Kidney glomerular epithelial cell (primary cell): ENCODE data around the gene CAP2.
"Not testable (repeated sequence)": the region's sequence is repeated elsewhere in the genome, so short reads cannot be mapped to it uniquely, and the experiment has no call there.

Experiments used
- DNase-seq: peaks from one replicate; lab custom pipeline; 2025; lab: John Stamatoyannopoulos, UW

Gene CAP2

GRCh38 chr6:17581282-17581681 lies 187.9 kb downstream of the CAP2 start:
- DNase-seq: not testable (repeated sequence)

GRCh38 chr6:17583811-17584210 lies 190.4 kb downstream of the CAP2 start:
- DNase-seq: peak; percentile 19

DNA sequence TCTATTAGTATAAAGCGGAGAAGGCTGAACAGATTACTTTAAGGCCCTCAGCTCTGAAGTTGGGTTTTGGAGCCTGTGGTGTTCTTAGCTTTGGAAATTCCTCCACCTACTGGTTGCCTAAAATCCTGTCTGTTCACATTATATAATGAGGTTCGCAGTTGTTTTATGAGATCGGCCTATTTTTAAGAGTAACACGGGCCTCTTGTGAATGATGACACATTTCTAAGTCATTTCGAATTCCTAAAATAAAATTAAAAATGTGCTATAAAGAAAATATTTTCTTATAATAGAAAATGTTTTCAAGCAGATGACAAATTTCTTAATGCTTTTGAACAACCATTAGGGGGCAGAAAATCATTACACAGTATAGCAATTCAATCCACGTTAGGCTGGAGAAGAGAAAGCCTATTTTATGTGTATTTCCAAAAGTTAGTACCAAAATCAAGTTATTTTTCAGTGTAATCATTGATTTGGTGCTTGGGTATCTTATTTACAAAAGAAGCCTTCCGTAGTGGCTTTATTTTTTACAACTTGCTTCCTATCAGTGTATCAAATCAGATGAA lies 190.9 kb downstream of the CAP2 start:
- peak; percentile 86 for DNase-seq

GRCh38 chr6:17585766-17586490 lies 192.5 kb downstream of the CAP2 start:
- DNase-seq: no peak

DNA sequence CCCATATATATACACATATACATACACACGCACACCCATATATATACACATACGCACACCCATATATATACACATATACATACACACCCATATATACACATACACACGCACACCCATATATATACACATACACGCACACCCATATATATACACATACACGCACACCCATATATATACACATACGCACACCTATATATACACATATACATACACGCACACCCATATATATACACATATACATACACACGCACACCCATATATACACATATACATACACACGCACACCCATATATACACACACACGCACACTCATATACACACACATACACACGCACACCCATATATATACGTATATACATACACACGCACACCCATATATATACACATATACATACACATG lies 193.2 kb downstream of the CAP2 start:
- DNase-seq: not testable (repeated sequence)

DNA sequence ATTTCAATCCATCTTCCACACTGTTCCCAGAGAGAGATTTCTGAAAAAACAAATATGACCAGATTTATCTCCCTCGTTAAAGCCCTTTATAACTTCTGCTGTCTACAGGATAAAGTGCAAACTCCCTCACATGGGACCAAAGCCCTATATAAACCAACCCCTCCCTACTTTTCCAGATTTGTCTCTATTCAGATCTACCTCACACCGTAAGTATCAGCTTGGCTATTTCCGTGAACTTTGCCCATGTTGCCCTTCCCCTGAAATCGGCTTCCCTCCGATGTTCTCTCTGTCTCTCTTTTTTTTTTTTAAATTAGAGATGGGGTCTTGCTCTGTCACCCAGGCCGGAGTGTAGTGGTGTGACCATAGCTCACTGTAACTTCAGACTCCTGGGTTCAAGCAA lies 194.6 kb downstream of the CAP2 start:
- DNase-seq: no peak

DNA sequence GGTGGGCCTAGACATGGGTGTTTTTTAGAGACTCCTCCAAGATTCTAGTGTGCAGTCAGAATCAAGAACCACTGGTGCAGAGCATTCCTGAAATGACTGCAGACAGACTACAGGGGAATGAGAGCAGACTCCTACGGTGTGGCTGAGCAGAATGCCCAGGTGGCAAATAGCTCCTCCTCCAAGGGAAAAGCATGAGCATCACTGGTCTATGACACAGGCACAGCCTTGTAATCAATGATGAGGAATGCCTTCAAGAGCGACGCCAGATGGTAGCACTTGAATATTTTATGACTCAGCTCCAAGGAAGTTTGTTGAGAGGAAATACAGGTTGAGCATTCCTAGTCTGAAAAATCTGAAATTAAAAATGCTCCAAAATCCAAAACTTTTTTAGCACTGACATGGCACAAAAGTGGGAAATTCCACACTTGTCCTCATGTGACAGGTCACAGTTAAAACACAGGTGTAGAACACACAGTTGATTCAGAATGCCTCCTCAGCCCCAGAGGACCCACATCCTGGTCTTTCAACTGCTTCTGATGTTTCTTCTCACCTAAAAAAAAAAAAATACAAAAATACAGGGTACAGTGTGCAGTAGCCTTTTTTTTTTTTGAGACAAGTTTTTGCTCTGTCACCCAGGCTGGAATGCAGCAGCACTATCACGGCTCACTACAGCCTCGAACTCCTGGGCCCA lies 196.2 kb downstream of the CAP2 start:
- DNase-seq: peak; percentile 91

DNA sequence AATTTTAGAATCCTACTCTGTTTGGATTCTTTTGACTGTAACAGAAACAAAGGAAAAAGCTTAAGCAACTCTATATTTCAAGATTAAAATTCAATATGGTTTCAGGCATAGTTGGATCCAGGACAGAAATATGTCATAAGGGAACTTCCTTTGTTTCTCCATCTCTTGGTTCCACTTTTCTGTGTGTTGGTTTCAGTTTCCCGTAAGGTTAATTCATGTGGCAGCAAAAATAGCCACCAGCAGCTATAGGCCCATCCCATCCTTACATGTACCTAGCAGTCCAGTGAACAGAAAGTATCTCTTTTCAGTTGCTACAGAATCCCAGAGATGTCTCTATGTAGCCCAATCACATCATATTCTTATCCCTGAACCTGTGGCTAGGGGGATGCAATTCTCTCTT lies 197.9 kb downstream of the CAP2 start:
- DNase-seq: no peak

DNA sequence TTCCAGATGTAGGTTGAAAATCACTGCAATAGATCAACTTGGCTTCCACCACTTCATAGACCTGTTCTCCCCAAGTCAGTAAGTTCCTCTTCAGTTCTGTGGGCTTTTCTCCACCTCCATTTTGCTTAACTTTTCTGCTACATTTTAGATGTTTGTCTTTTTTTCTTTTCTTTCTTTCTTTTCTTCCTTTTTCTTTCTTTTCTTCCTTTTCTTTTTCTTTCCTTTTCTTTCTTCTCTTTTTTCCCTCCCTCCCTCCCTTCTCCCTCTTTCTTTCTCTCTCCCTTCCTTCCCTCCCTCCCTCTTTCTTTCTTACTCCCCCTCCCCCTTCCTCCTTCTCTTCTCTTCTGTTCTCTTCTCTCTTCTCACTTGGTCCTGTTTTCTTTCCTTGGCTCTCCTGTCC lies 199.9 kb downstream of the CAP2 start:
- no peak for DNase-seq

GRCh38 chr6:17596085-17596484 lies 202.7 kb downstream of the CAP2 start:
- DNase-seq: no peak

DNA sequence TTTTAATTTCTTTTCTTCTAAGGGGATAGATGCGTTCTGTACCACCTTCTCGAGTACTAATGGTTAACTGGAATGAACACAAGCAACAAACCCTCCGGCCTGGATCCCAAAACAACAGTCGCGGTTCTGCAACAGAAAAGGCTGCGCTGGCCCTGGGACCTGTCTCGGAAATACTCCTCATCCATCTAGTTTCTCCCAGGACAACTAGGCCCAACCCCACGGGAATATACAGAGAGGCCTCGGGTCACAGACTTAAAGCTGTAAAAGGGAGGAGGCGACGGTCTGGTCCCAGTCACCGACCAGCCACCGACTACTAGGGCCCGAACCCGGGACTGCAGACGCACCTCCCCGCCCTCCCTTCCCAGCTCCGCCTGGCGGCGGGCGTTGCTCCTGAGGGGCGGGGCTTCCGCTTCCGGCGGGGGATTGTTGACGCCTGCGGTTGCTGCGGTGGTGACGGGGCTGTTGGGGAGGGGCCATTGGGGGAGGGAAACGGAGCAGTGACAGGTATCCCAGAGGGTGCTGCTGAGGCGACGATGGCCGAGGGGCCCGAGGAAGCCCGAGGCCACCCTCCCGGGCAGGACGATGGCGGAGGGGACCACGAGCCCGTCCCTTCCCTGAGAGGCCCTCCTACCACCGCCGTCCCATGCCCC lies 206.6 kb downstream of the CAP2 start, which contains the start of gene FAM8A1:
FAM8A1 (plus strand) TSS at position 426 of the 650 bp plus-strand sequence; CDS start at position 534, 108 bp downstream.
- peak; percentile 83 for DNase-seq

- DNase-seq: no peak
Measured at GRCh38 chr6:17600527-17601385, 207.4 kb downstream of the CAP2 start.

GRCh38 chr6:17601386-17601703 lies 207.9 kb downstream of the CAP2 start:
- no peak for DNase-seq

GRCh38 chr6:17602888-17603287 lies 209.5 kb downstream of the CAP2 start:
- DNase-seq: peak; percentile 12

GRCh38 chr6:17606606-17607005 lies 213.2 kb downstream of the CAP2 start:
- DNase-seq: no peak
